GM19395 (cell line): ENCODE data around the gene TOMM40L.

Experiments used
- ATAC-seq: cut with Tn5 transposase; IDR thresholded peaks from one replicate; pipeline ENCODE4 v1.9.1; 2021; ENCODE audit warnings: mild to moderate bottlenecking, moderate library complexity; ENCODE audit not compliant: unreplicated experiment

The TOMM40L gene

GRCh38 chr1:161225534-161226319, at the start of gene TOMM40L:
Gene TOMM40L (plus strand): TSS chr1:161226060. CDS start chr1:161226490, 430 bp downstream.
- ATAC-seq = peak; percentile 97

GRCh38 chr1:161176468-161177111, 49.3 kb upstream of the TOMM40L start:
- no peak for ATAC-seq

GRCh38 chr1:161177112-161177935, 48.5 kb upstream of the TOMM40L start, which contains the start of gene B4GALT3:
Gene B4GALT3 (minus strand): TSS chr1:161177507. CDS start chr1:161176060, 1,447 bp downstream.
- ATAC-seq = peak; percentile 79

- ATAC-seq = no peak
Observed at GRCh38 chr1:161177936-161178244, 48.0 kb upstream of the TOMM40L start.

- ATAC-seq = no peak
Observed at GRCh38 chr1:161179698-161180097, 46.2 kb upstream of the TOMM40L start.

- ATAC-seq = no peak
Observed at GRCh38 chr1:161180639-161181038, 45.2 kb upstream of the TOMM40L start.

- peak; percentile 47 for ATAC-seq
Observed at GRCh38 chr1:161182214-161182613, 43.6 kb upstream of the TOMM40L start.

- ATAC-seq = peak; percentile 74
Observed at GRCh38 chr1:161185282-161185682, 40.6 kb upstream of the TOMM40L start.

- peak; percentile 33 for ATAC-seq
Observed at GRCh38 chr1:161185732-161186311, 40.0 kb upstream of the TOMM40L start.

- no peak for ATAC-seq
Observed at GRCh38 chr1:161187311-161187710, 38.5 kb upstream of the TOMM40L start.

- ATAC-seq = no peak
Observed at GRCh38 chr1:161188381-161188780, 37.5 kb upstream of the TOMM40L start.

- ATAC-seq = no peak
Observed at GRCh38 chr1:161189036-161189435, 36.8 kb upstream of the TOMM40L start.

- no peak for ATAC-seq
Observed at GRCh38 chr1:161190962-161191521, 34.8 kb upstream of the TOMM40L start.

- no peak for ATAC-seq
Observed at GRCh38 chr1:161191971-161192370, 33.9 kb upstream of the TOMM40L start.

GRCh38 chr1:161192476-161193465, 33.1 kb upstream of the TOMM40L start:
- ATAC-seq = peak; percentile 89

- ATAC-seq = no peak
Observed at GRCh38 chr1:161193561-161194235, 32.2 kb upstream of the TOMM40L start.

GRCh38 chr1:161195171-161195570, 30.7 kb upstream of the TOMM40L start:
- no peak for ATAC-seq

- no peak for ATAC-seq
Observed at GRCh38 chr1:161196111-161196510, 29.7 kb upstream of the TOMM40L start.
